Tongue (tissue), 2 donors: Measurements from ENCODE around the gene EFCC1. TPM values are rescaled to one million over a fixed set of nuclear protein-coding genes. Genes with fewer than 3 reads are reported as not detected.

Experiments
- DNase-seq: peaks from one replicate; pipeline ENCODE4 v3.0.0-alpha.2; 2015
- total RNA-seq: library from RNA; depleted of rRNA; stranded (reverse); fragments of >200 nt; gene quantifications from one replicate; pipeline ENCODE4 v1.2.3, GENCODE V29; 2014

The EFCC1 gene, protein sequence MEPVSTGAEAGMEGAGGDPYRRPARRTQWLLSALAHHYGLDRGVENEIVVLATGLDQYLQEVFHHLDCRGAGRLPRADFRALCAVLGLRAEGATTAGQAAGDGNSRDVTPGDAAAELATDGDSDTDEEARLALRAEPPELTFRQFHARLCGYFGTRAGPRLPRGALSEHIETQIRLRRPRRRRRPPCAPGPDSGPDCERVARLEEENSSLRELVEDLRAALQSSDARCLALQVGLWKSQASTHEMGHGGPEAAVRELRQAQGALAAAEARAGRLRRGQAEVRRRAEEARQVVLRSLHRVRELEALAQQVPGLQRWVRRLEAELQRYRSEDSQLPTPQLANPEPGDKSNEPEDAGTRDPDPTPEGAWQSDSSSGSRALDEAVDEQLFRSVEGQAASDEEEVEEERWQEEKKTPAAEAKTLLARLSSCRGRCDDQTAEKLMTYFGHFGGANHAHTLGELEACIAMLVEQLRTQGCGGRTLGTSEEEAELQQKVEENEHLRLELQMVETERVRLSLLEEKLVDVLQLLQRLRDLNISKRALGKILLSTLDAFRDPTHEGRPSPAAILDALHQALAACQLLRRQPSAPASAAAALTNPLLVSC
- total RNA-seq: 1.3 TPM

DNA sequence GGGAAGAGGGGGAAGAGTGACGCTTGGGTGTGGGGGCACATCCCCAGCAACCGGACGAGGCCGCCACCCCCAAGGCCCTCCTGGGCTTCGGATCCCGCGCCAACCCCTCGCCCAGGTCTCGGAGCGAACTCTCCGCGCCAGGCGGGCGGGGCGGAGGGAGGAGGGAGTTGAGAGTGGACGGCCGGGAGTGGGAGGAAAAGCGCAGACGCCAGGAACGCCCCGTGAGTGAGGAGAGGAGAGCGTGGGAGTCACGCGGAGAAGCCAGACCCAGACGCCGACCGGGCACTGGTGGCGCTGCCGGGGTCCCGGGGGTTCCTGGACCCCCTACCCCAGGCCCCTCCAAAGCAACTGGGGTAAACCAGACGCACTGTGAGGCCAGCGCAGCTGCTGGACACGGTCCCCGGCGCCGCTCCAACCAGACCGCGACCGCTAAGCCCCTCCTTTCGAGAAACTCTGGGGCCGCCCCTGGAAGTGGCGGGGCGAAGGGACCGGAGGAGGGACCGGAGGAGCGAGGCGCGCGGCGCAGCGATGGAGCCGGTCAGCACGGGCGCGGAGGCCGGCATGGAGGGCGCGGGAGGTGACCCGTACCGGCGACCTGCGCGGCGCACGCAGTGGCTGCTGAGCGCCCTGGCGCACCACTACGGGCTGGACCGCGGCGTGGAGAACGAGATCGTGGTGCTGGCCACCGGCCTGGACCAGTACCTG, at the start of gene EFCC1:
EFCC1 (plus strand) TSS at position 204 of the 705 bp plus-strand sequence; CDS start at position 529, 325 bp downstream.
- DNase-seq: peak; percentile 65

DNA sequence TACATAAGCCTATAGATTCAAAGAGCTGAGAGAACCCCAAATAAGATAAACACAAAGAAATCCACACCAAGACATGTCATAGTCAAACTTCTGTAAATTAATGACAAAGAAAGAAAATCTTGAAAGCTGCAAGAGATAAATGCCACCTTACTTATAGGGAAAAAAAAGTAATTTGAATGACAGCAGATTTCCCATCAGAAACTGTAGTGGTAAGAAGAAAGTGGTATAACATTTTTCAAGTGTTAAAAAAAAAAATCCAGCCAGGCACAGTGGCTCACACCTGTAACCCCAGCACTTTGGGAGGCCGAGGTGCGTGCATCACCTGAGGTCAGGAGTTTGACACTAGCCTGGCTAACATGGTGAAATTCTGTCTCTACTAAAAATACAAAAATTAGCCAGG, 44.7 kb upstream of the EFCC1 start:
- DNase-seq: no peak

DNA sequence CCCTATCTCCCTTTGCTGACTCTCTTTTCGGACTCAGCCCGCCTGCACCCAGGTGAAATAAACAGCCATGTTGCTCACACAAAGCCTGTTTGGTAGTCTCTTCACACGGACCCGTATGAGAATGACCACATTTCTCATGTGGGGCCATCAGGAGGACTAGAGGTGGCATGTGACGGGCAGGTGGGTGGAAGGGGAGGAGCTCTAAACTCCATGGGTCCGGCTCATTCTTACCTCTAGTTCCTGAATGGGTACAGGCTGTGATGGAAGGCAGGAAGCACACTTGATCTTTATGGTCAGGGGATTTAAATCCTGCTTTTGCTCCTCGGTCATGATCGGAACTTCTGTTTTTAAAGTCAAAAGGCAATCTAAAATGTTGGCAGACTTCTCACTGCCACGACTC, 35.8 kb upstream of the EFCC1 start:
- no peak for DNase-seq

- no peak for DNase-seq
Observed at GRCh38 chr3:128965818-128966217, 35.3 kb upstream of the EFCC1 start.

DNA sequence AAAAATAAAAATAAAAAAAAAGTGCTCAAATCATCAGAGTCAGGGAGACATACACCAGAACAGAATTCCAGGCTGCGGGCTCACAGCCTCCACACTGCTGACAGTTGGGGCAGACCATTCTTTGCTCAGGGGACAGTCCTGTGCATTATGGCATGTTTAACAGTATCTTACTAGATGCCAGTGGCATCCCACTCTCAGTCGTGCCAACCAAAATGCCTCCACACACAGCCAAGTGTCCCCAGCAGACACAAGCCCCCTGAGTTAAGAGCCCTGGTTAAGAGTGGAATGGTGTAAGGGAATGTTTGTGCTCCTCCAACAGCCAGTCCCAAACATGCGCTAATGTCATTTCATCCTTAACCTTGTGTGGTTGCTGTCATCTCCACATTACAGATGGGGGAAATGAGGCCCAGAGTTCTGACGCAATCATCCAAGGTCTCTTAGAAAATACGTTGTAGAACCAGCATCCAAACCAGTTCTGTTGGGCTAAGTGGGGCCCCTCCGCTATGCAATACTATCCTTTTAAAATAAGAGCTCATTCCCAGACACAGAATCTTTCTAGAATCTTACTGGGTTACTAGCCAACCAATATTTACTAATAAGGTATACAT, 33.3 kb upstream of the EFCC1 start:
- DNase-seq: no peak

GRCh38 chr3:128969993-128970739, 30.9 kb upstream of the EFCC1 start:
- DNase-seq: peak; percentile 74

DNA sequence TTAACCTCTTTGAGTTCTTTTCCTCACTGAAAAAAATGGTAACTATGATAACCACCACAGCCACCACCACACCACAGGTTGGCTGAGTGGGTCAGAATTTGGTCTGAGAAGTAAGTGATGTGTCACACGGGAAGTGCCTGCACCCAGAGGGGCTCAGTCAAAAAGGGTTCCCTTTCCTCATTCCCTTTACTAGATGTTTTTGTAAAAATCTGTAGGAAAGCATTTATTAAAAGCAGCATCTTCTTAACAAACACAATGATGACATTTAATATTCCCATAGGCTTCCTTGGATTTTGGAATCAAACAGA, 30.4 kb upstream of the EFCC1 start:
- DNase-seq: no peak

DNA sequence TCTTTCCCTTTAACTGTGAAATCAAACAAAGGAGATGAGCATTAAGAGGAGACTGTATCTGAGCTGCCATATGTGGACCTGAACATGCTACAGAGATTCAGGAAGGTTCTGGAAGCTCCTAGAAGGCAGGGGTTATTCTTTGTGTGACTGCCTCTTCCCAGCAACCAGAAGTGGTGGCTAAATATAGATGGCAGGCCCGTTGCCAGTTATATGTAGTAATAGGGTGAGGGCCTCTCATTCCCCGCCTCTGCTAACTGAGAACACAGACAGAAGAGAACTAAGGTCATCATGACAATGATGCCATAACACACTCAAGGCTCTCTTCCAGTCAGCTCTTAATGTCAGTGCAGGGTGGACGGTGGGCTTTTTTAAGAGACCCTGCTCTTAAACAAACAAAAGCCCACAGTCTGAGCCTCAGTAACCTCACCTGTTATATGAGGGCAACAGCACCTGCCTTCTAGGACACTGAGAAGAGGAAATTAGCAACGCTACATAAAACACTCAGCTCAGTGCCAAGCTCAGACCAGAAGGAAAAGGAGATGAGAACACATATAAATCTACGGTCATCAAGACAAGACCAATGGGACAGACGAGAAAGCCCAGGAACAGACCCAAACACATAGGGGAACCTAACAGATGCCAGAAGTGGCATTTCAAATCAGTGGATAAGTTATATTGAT, 29.5 kb upstream of the EFCC1 start:
- DNase-seq: peak; percentile 80

DNA sequence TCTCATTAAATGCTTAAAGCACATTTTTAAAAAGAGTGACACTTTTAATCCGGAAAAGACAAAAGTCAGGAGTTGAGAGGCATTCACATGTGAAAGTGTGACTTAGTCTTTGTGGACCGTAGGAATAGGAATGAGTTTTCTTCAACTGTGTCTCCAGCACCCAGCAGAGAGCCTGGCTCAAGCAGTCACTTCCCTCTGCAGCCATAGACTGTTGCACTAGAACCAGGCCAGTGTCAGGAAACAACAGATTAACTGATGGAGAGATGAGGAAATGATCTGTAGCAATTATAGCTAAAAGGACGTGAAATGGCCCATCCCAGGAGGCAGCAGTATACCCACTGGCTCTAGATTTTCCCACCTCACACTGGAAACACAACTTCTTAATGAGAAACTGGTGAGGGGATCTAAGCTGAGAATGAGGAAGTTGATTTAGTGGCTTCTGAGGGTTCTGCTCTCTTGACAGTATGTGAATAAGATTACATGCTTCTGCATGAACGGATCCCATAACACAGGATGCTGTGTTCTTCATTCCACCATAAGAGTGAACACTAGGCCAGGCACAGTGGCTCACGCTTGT, 27.0 kb upstream of the EFCC1 start:
- DNase-seq: no peak

- DNase-seq: no peak
Observed at GRCh38 chr3:128975276-128975675, 25.8 kb upstream of the EFCC1 start.

GRCh38 chr3:128983293-128984069, 17.6 kb upstream of the EFCC1 start:
- DNase-seq: no peak

DNA sequence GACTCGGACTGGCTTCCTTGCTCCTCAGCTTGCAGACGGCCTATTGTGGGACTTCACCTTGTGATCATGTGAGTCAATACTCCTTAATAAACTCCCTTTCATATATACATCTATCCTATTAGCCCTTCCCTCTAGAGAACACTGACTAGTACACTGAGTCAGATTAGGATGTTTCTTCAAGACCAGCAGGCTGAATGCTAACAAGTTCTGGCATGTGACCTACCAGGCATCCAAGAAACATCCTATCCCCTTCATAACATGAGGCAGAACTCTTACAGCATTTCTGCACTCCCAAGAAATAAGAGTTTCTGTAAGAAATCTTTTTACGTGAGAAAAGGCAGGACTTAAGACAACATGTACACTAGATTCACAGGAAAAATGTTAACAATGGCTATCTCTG, 16.5 kb upstream of the EFCC1 start:
- DNase-seq: no peak

DNA sequence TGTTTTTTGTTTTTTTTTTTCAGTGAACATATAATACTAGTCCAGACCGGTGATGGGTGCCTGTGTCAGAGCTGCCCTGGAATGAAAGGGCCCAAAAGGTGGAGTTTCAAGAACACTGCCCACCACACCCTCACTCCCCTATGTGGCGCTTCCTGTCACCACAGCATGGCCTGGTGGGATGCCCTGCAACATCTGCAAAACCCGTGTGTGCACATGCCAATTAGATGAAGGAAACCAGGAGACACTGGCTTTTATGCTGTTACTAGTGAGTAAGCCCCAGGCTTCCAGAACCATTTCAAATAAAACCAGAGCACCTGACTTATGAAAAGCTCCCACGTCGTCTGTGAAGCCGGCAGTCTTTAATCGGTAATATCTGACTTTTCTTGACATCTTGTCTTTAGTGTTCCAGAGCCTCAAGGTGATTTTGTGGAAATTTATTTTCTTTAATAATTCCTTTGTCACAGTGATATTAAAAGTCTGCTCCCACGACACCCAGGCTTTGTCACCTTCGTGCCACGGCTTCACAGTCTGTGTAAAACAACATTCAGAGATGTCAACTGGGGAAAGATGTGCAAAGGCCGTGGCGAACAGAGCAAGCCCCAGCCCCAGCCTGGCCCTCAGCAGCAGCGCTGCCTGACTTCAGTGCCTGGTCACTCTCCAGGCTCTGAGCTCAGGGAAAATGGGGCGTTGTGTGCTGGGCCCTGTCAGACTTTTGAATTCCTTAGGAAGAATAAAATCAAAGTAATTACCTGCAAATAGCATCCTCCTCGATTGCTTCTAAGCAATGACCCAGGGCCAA, 13.6 kb upstream of the EFCC1 start:
- DNase-seq: no peak

DNA sequence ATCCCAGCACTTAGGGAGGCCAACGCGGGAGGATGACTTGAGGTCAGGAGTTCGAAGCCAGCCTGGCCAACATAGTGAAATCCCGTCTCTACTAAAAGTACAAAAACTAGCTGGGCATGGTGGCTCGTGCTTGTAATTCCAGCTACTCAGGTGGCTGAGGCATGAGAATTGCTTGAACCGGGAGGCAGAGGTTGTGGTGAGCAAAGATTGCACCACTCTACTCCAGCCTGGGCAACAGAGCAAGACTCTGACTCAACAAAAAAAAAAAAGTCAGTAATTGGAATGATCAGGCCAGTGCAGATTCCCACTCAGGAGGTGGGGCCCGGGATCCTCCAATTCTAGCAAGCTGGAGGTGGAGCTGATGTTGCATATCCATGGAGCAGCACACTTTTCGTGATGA, 12.8 kb upstream of the EFCC1 start:
- no peak for DNase-seq

DNA sequence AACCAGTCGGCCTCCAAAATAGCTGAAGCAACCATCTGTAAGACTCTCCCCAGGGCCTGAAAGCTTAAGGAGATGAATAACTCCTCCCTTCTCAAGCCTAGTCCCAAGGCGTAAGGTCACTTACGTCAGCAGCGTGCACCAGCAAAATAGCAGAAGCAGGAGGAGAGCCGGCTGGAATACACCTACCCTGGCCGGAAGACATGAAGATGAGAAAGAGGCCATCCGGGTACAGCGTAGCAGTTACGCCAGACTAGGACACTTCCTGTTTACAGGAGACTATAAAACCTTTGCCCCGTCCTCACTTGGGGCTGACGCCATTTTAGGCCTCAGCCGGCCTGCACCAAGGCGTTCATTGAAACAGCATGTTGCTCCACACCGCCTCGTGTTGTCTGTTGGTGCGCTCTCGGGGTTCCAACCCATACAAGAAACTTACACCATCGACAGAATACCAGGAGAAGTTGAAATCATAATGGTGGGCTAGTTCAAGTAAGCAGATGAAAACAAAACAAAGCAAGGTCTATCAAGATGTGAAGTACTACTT, 9.7 kb upstream of the EFCC1 start:
- DNase-seq: no peak

GRCh38 chr3:128992926-128993460, 8.1 kb upstream of the EFCC1 start:
- DNase-seq: no peak

DNA sequence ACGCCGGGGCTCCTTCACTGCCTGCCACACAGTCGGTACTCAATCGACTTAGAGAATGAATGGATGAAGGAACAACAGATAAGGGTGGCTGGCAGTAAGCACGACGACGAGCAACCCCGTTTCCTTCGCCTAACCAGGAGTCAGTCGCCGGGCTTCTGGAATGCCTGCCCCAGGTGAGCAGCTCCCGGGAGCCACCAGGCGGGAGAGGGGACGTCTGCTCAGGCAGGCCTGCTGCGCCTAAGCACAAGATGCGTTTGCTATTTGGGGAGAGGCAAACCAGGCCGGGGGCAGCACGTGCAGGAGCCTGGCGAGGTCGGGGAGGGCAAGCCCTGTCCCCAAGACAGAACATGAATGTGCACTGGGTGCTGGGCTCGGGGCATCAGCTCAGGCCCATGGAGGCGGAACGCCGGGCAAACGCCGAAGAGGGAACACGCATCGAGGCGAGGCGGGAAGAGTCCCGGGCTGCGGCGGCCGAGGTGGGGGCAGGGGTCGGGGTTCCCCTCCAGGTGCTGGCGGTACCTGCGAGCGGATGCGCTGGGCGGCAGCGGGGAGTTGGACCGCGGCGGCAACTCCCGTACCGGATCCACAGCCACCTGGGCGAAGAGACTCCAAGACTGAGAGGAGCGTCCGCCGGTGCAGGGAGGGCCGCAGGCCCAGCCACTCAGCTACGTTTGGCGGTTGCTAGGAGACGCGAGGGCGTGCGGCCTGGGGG, 7.5 kb upstream of the EFCC1 start, which contains the start of gene CFAP92:
CFAP92 (minus strand) TSS at position 616 of the 712 bp plus-strand sequence. CDS start 772 bp downstream, outside the sequence.
- DNase-seq: peak; percentile 92

DNA sequence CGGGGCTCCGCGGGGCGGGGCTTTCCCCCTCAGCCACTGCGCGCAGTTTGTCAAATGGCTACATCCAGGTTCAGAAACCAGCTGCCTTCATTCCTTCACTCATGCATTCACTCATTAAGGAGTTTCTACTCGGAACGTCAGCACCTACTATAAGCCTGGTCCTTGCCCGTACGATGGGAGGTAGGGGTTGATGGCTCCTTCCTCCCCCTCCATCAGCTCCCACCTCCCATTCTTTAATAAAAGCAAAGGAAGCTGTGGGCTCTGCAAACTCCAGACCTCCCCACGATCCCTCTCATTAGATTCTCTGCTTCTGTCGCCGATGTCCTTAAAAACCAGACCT, 7.0 kb upstream of the EFCC1 start:
- DNase-seq: no peak
